GM19351 (cell line): ENCODE results near the gene C4BPA.

Experiments used
- ATAC-seq: cut with Tn5 transposase; IDR thresholded peaks from one replicate; pipeline ENCODE4 v1.9.1; 2021; ENCODE audit warnings: mild to moderate bottlenecking, moderate library complexity; ENCODE audit not compliant: unreplicated experiment

Gene C4BPA

GRCh38 chr1:207179036-207179435 is 75.0 kb downstream of the C4BPA start:
- ATAC-seq, result no peak

DNA sequence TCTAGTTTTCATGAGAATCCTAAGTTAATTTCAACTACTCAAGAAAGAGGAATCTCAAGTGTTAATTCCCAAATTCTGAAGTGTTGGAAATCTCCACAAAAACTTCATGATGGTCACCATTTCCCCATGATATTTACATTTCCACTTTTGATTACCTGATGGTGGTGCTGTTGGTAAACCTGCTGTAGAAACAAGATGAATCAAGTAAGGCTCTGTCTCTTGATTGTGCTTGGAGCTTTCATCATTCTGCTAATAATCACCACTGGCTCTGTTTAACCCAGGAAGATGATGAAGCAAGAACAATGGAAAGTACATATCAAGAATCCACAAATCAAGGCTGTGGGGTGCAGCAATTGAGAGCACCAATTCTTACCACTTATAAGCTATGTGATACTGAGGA is 77.8 kb downstream of the C4BPA start:
- no peak for ATAC-seq

GRCh38 chr1:207186503-207186902 is 82.5 kb downstream of the C4BPA start:
- no peak for ATAC-seq

DNA sequence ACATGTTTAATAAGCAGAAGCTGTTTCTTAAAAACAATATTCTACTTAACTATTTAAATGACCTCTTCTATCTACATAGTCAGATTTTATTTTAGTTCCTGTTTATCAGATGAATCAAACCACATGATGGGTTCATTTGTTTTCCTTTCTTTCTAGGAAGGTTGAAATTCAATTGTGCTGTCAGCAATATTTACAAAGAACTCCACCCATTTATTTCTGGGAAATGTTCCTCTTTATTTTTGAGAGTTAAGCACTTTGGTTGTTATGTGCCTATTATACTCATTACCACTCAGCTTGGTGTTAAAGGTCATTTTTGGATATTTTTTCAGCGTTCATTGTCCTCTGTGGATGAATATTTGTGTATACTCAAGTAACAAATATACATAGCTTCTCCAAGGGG is 84.9 kb downstream of the C4BPA start:
- no peak for ATAC-seq

- ATAC-seq, result no peak
Measured at GRCh38 chr1:207191061-207191460, 87.0 kb downstream of the C4BPA start.

DNA sequence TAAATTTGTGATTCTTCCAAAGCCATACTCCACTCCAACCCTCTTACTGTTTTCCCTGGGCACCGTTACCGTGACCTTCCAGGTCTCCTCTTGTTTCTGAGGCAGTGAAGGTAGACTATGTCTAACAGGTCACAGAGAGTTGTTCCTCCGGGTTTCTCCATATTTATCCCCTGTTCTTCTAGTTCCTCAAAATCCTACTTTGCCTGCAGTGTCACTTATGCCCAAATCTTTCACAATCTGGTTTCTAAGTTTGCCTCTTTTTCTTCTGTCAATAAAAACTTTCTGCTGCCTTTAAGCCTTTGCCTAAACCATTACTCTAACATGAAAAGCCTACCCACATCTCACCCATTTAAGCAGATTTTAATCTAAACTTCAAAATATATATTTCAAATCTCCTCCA is 87.7 kb downstream of the C4BPA start:
- no peak for ATAC-seq

GRCh38 chr1:207194197-207194596 is 90.2 kb downstream of the C4BPA start:
- ATAC-seq, result no peak
